ENCODE results near the gene FAF1. TPM values are rescaled to one million over a fixed set of nuclear protein-coding genes. Genes with fewer than 3 reads are reported as not detected.

Gene FAF1
- total and polyA plus RNA-seq, 2 experiments from 2014 or later, result 7.2 to 49.1 TPM

DNA sequence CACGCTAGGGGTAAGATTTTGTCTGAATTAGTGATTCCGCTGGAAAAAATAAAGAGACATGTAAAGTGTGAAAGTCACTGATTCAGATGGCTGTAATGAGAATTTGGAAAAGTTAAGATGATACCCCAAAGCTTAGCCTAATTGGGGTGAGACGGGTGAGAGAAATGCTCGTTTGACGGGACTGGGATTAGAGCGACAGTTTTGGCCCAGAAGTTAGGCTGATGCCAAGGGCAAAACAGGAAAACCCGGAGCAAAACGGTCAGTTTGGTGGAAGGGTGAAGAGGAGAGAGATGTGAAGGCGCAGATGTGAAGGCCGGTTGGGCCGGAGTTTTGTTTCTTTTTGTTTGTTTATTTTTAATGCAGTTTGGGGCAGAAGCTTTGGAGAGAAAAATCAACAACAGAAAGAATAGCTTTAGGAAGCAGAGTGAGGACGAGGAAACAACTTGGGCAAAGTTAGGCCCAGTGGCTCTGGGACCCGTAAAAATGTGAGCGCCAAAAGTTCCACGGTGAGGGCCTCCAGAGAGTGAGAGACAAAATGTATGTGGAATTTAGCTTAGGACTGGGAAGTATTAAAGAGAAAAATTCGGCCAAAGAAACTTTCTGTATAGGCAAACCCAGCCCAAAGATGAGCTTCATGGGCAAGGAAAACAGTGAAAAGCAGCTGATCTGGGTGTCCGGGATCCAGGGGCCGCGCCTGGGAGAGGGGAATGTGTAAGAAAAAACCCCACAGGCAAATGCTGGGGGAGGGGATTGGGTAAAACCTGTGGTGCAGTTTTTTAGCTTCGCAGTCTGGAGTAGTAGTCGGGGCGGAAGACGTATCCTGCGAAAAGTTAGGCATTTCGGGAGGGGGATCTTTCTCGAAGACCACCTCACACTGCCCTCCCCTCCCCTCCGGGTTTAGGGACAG, 538.0 kb downstream of the FAF1 start:
- 34 to 39% methylated on average over 27 of the region's 27 CpGs for WGBS, 2 experiments (ENCODE audit: low coverage in 1 of 2, low lambda C conversion rate in 2 of 2, missing lambda C conversion rate in 2 of 2)
- no peak overlapping the region for H3K4me2 ChIP-seq (ENCODE audit: unreplicated experiment)
- TF ChIP-seq EZH2phosphoT487 (IDR thresholded peaks at IDR 0.05; ENCODE audit: insufficient read depth, low read depth) (0 out of 2 replicates have a peak, but pooled peaks have one; percentile 33), EZH2 (IDR thresholded peaks at IDR 0.05; ENCODE audit: insufficient read depth, poor library complexity, severe bottlenecking) (peak; percentile 85)
- H2AFZ ChIP-seq, result no peak overlapping the region
- no peaks in the 10 kb centered on the region for H4K20me1 ChIP-seq (ENCODE audit: insufficient read depth)
- H3K36me3 ChIP-seq (ENCODE audit: low read depth), result no peaks in the 10 kb centered on the region
- no peaks in the 10 kb centered on the region for H3F3A ChIP-seq (ENCODE audit: insufficient read depth)
- in situ Hi-C loops (cut with MboI), result no loop called here
- peaks cover 98% of the 10 kb centered on the region for H3K27me3 ChIP-seq (replicated peaks; ENCODE audit: insufficient read depth)
- no peaks in the 10 kb centered on the region for H3K9me2 ChIP-seq (ENCODE audit: insufficient read depth)
- no peak overlapping the region for H3K9ac ChIP-seq
- H3K27ac ChIP-seq, result no peak overlapping the region
- no peak for DNase-seq
- H3K4me3 ChIP-seq, result no peak overlapping the region
- H3K9me3 ChIP-seq (ENCODE audit: low read depth), result no peaks in the 10 kb centered on the region
- no peaks in the 10 kb centered on the region for H3K79me2 ChIP-seq (ENCODE audit: insufficient read depth)
- H3K4me1 ChIP-seq (ENCODE audit: insufficient read depth), result no peaks in the 10 kb centered on the region

DNA sequence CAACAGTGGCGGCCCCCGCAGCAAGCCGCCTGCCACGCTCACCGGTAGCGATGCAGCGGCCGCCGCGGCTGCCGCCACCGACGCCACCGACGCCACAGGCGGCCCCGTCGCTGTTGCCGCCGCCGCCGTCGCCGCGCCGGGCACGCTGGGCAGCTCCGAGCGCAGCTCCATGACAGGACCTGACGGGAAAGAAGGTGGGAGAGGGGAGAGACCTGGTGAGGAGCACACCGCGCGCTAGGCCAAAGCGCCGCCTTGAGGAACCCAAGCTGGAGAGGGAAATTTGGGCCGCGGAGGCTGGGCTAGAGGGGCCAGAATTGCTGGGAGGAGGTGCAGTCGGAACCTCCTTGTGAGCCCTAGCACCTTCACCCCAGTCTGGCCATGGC, 538.7 kb downstream of the FAF1 start:
- Histone ChIP-seq H3K4me2 (ENCODE audit: unreplicated experiment) (no peak overlapping the region), H2AFZ (no peak overlapping the region), H3K27me3 (replicated peaks; ENCODE audit: insufficient read depth) (peaks cover 98% of the 10 kb centered on the region), H3K9me2 (ENCODE audit: insufficient read depth) (no peaks in the 10 kb centered on the region), H3K79me2 (ENCODE audit: insufficient read depth) (no peaks in the 10 kb centered on the region), H3K4me1 (ENCODE audit: insufficient read depth) (no peaks in the 10 kb centered on the region), H3K9me3 (ENCODE audit: low read depth) (no peaks in the 10 kb centered on the region), H3K9ac (no peak overlapping the region), H3K4me3 (no peak overlapping the region), H3F3A (ENCODE audit: insufficient read depth) (no peaks in the 10 kb centered on the region), H4K20me1 (ENCODE audit: insufficient read depth) (no peaks in the 10 kb centered on the region), H3K27ac (no peak overlapping the region), H3K36me3 (ENCODE audit: low read depth) (no peaks in the 10 kb centered on the region)
- TF ChIP-seq EZH2 (IDR thresholded peaks at IDR 0.05; ENCODE audit: insufficient read depth, poor library complexity, severe bottlenecking), result no peak
- 0 out of 2 replicates have a peak, but pooled peaks have one; percentile 22 for TF ChIP-seq EZH2phosphoT487 (IDR thresholded peaks at IDR 0.05; ENCODE audit: insufficient read depth, low read depth)
- DNase-seq, result no peak
- WGBS, 2 experiments (ENCODE audit: low coverage in 1 of 2, low lambda C conversion rate in 2 of 2, missing lambda C conversion rate in 2 of 2), result 8 to 9% methylated on average over 38 of the region's 38 CpGs
- in situ Hi-C loops (cut with MboI), result no loop called here

DNA sequence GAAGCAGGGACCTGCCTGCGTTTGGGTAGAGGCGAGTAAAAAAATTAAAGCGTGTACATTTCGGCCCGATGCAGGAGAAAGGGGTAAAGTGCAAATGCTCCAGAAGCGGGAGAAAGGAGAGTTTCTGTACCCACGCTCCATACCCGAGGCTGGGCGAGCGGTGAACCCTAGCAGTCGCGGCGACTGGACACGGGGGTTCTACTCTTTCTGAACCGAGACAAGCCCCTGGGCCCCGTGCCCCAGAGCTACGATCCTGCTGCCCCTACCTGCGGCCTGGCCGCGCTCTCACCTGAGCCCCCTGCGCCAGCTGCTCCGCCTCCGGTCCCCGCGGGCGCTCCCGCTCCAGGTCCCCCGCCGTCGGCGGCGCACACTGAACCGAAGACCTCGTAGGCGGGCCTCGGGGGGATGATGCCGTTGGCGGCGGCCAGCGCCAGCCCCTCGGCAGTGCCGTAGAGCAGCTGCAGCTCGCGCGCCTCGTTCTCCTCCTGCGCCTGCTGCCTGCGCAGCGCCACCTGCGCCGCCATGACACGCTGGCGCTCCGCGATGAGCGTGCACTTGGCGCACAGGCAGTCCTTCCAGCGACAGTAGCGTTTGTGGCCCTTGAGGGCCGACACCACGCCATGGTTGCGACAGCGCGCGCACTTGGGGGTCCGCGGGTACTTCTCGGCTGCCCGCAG, 539.2 kb downstream of the FAF1 start:
- no peaks in the 10 kb centered on the region for H3K9me3 ChIP-seq (ENCODE audit: low read depth)
- in situ Hi-C loops (cut with MboI), result no loop called here
- no peaks in the 10 kb centered on the region for H3K36me3 ChIP-seq (ENCODE audit: low read depth)
- H3F3A ChIP-seq (ENCODE audit: insufficient read depth), result no peaks in the 10 kb centered on the region
- H2AFZ ChIP-seq, result no peak overlapping the region
- TF ChIP-seq EZH2 (IDR thresholded peaks at IDR 0.05; ENCODE audit: insufficient read depth, poor library complexity, severe bottlenecking) (peak; percentile 91), EZH2phosphoT487 (IDR thresholded peaks at IDR 0.05; ENCODE audit: insufficient read depth, low read depth) (no peak)
- 3 to 6% methylated on average over 52 to 62 of the region's 69 CpGs for WGBS, 2 experiments (ENCODE audit: low coverage in 1 of 2, low lambda C conversion rate in 2 of 2, missing lambda C conversion rate in 2 of 2)
- H3K4me2 ChIP-seq (ENCODE audit: unreplicated experiment), result no peak overlapping the region
- H3K27ac ChIP-seq, result no peak overlapping the region
- no peaks in the 10 kb centered on the region for H4K20me1 ChIP-seq (ENCODE audit: insufficient read depth)
- no peak for DNase-seq
- no peak overlapping the region for H3K9ac ChIP-seq
- peaks cover 98% of the 10 kb centered on the region for H3K27me3 ChIP-seq (replicated peaks; ENCODE audit: insufficient read depth)
- no peak overlapping the region for H3K4me3 ChIP-seq
- no peaks in the 10 kb centered on the region for H3K4me1 ChIP-seq (ENCODE audit: insufficient read depth)
- H3K79me2 ChIP-seq (ENCODE audit: insufficient read depth), result no peaks in the 10 kb centered on the region
- no peaks in the 10 kb centered on the region for H3K9me2 ChIP-seq (ENCODE audit: insufficient read depth)

DNA sequence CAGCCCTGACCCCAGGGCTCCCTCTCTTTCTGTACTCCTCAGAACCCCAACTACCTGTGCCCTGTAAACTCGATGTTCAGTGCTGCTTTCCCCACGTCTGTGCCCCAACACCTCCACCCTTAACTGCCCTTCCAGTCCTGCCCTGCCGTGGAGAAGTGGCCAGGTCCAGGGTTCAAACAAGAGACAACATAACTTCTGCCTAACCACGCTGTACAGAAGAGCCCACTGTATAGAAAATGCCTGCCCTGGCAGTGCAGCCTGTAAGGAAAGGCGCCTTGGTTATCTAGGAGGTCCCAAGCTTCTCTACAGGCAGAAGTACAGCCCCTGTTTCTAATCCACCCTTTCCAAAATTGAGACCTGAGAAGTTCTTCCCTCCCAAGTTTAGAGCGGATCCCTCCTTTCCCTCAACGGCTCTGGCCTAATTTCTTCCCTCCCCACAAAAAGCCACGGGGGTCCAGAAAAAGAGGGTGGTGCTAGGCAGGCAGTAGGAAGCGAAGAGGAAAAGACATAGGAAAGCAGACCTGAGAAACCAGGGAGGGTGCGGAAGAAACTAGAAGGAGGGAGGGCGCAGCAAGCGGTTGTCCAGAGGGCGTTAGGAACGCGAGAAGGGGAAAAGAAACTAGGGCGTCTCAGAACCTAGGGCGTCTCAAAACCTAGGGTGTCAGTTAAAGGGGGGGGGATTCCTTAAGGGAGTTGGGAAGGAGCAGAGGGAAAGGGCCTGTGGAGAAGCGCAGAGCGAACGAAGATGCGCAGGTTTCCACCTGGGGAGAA, 540.0 kb downstream of the FAF1 start:
- no peaks in the 10 kb centered on the region for H3K79me2 ChIP-seq (ENCODE audit: insufficient read depth)
- H2AFZ ChIP-seq, result no peak overlapping the region
- no peaks in the 10 kb centered on the region for H3K36me3 ChIP-seq (ENCODE audit: low read depth)
- H3K4me3 ChIP-seq, result no peak overlapping the region
- no peaks in the 10 kb centered on the region for H3K9me2 ChIP-seq (ENCODE audit: insufficient read depth)
- DNase-seq, result no peak
- H3K9me3 ChIP-seq (ENCODE audit: low read depth), result no peaks in the 10 kb centered on the region
- no peak overlapping the region for H3K9ac ChIP-seq
- H3K4me2 ChIP-seq (ENCODE audit: unreplicated experiment), result no peak overlapping the region
- H3K4me1 ChIP-seq (ENCODE audit: insufficient read depth), result no peaks in the 10 kb centered on the region
- no peaks in the 10 kb centered on the region for H4K20me1 ChIP-seq (ENCODE audit: insufficient read depth)
- no peak for TF ChIP-seq EZH2phosphoT487 (IDR thresholded peaks at IDR 0.05; ENCODE audit: insufficient read depth, low read depth)
- peak; percentile 96 for TF ChIP-seq EZH2 (IDR thresholded peaks at IDR 0.05; ENCODE audit: insufficient read depth, poor library complexity, severe bottlenecking)
- in situ Hi-C loops (cut with MboI), result no loop called here
- H3F3A ChIP-seq (ENCODE audit: insufficient read depth), result no peaks in the 10 kb centered on the region
- H3K27me3 ChIP-seq (replicated peaks; ENCODE audit: insufficient read depth), result peaks cover 98% of the 10 kb centered on the region
- no peak overlapping the region for H3K27ac ChIP-seq
- WGBS, 2 experiments (ENCODE audit: low coverage in 1 of 2, low lambda C conversion rate in 2 of 2, missing lambda C conversion rate in 2 of 2), result 15% methylated on average over 21 of the region's 21 CpGs

All from GM23248 (cell line).